GM21619 (cell line): ENCODE measurements around the gene ZNF3.
A peak's percentile ranks its signal among the peaks of the same experiment; 100 is the strongest.

Source experiments
- ATAC-seq: cut with Tn5 transposase; IDR thresholded peaks from one replicate; pipeline ENCODE4 v1.9.1; 2021; ENCODE audit not compliant: unreplicated experiment

ZNF3 gene

GRCh38 chr7:100088621-100089457, 7.3 kb upstream of the ZNF3 start, which contains the start of gene COPS6:
Gene COPS6, plus strand, starts transcription at chr7:100088969. Its CDS starts 22 bp downstream, at chr7:100088991.
- peak; percentile 44 for ATAC-seq

GRCh38 chr7:100088095-100088620, 6.6 kb upstream of the ZNF3 start:
- ATAC-seq = peak; percentile 4

GRCh38 chr7:100087055-100087750, 5.7 kb upstream of the ZNF3 start:
- no peak for ATAC-seq

- no peak for ATAC-seq
Measured at GRCh38 chr7:100085515-100085914, 4.0 kb upstream of the ZNF3 start.

GRCh38 chr7:100082978-100083377, 1.5 kb upstream of the ZNF3 start:
- ATAC-seq = no peak

GRCh38 chr7:100080907-100081534, 502 bp downstream of the ZNF3 start:
- ATAC-seq = peak; percentile 6

GRCh38 chr7:100079024-100079560, 2.4 kb downstream of the ZNF3 start:
- no peak for ATAC-seq

GRCh38 chr7:100077205-100077604, 4.3 kb downstream of the ZNF3 start:
- ATAC-seq = no peak

GRCh38 chr7:100075418-100075817, 6.1 kb downstream of the ZNF3 start:
- ATAC-seq = no peak

GRCh38 chr7:100074841-100075240, 6.7 kb downstream of the ZNF3 start:
- no peak for ATAC-seq

GRCh38 chr7:100072462-100072861, 9.1 kb downstream of the ZNF3 start:
- no peak for ATAC-seq

GRCh38 chr7:100071018-100071723, 10.4 kb downstream of the ZNF3 start:
- no peak for ATAC-seq

GRCh38 chr7:100069991-100070390, 11.5 kb downstream of the ZNF3 start:
- ATAC-seq = no peak

GRCh38 chr7:100066953-100067352, 14.6 kb downstream of the ZNF3 start:
- no peak for ATAC-seq

GRCh38 chr7:100065452-100066186, 15.9 kb downstream of the ZNF3 start:
- ATAC-seq = no peak

GRCh38 chr7:100064162-100064561, 17.4 kb downstream of the ZNF3 start:
- ATAC-seq = no peak

GRCh38 chr7:100063376-100063775, 18.1 kb downstream of the ZNF3 start:
- ATAC-seq = no peak

- ATAC-seq = no peak
Measured at GRCh38 chr7:100061518-100062193, 19.9 kb downstream of the ZNF3 start.

GRCh38 chr7:100059251-100059739, 22.2 kb downstream of the ZNF3 start:
- ATAC-seq = no peak
